Cardiac muscle cell (in vitro differentiated cells and primary cell): ENCODE measurements around the gene TMEM86A. TPM values are rescaled to one million over a fixed set of nuclear protein-coding genes. Genes with fewer than 3 reads are reported as not detected.

ENCODE experiments used
- DNase-seq, 2 donors: peaks; one replicate each; pipeline versions ENCODE4 v3.0.0 to v3.0.0-alpha.2; 2010 to 2017; ENCODE audit warnings: low read depth in 1 of 2, low spot score in 1 of 2
- H3K27ac ChIP-seq: fragments of 200-600 bp; sonication (generic); 2 replicates; pipeline ENCODE4 v1.5.1; 2016
- H3K27me3 ChIP-seq: fragments of 200-600 bp; sonication (generic); 2 replicates; pipeline ENCODE4 v1.6.0; 2016; ENCODE audit warnings: control low read depth
- H3K36me3 ChIP-seq: fragments of 200-600 bp; sonication (generic); 2 replicates; pipeline ENCODE4 v1.5.1; 2016; ENCODE audit warnings: control low read depth
- H3K4me1 ChIP-seq: fragments of 200-600 bp; sonication (generic); 2 replicates; pipeline ENCODE4 v1.8.1; 2017; ENCODE audit warnings: low read depth, mild to moderate bottlenecking, mixed run types
- H3K4me3 ChIP-seq: fragments of 200-600 bp; sonication (generic); 2 replicates; pipeline ENCODE4 v1.5.1; 2016; ENCODE audit warnings: mild to moderate bottlenecking
- H3K9me3 ChIP-seq: fragments of 200-600 bp; sonication (generic); 2 replicates; pipeline ENCODE4 v1.5.1; 2017; ENCODE audit warnings: low read depth, mild to moderate bottlenecking, control low read depth
- CTCF ChIP-seq: IDR thresholded peaks from 2 replicates; pipeline ENCODE4 v1.5.1; 2012; ENCODE audit warnings: low read depth, mild to moderate bottlenecking, low read length
- polyA plus RNA-seq: library from polyadenylated mRNA; unstranded; fragments of >200 nt; fragmentation: Nextera tagmentation; extraction: Ambion mirVana; gene quantifications from 2 replicates; pipeline ENCODE4 v1.2.1, GENCODE V29; 2016
- total RNA-seq: library from RNA; depleted of rRNA; stranded (reverse); fragments of >200 nt; gene quantifications from 2 replicates; pipeline ENCODE4 v1.2.3, GENCODE V29; 2016

Gene TMEM86A
- total and polyA plus RNA-seq, 2 experiments from 2014 or later = 3.4 to 5.2 TPM

- Histone ChIP-seq H3K9me3 (no peaks in the 10 kb centered on the region), H3K27me3 (no peaks in the 10 kb centered on the region), H3K36me3 (no peaks in the 10 kb centered on the region), H3K4me3 (no peak overlapping the region), H3K27ac (no peak overlapping the region), H3K4me1 (no peaks in the 10 kb centered on the region)
- no peak for DNase-seq
- TF ChIP-seq CTCF = no peak
These were observed 45.4 kb downstream of the TMEM86A start for GRCh38 chr11:18743900-18744514.

- no peak for TF ChIP-seq CTCF
- H3K27me3 ChIP-seq = no peaks in the 10 kb centered on the region
- H3K27ac ChIP-seq = no peak overlapping the region
- no peaks in the 10 kb centered on the region for H3K36me3 ChIP-seq
- no peak overlapping the region for H3K4me3 ChIP-seq
- no peaks in the 10 kb centered on the region for H3K9me3 ChIP-seq
- no peak for DNase-seq
- no peaks in the 10 kb centered on the region for H3K4me1 ChIP-seq
These were observed 46.7 kb downstream of the TMEM86A start for GRCh38 chr11:18745251-18745650.

- H3K27me3 ChIP-seq = no peaks in the 10 kb centered on the region
- H3K4me1 ChIP-seq = no peaks in the 10 kb centered on the region
- H3K36me3 ChIP-seq = no peaks in the 10 kb centered on the region
- peak in 1 of 2 donors; percentile 21 for DNase-seq
- H3K4me3 ChIP-seq = no peak overlapping the region
- no peak overlapping the region for H3K27ac ChIP-seq
- no peaks in the 10 kb centered on the region for H3K9me3 ChIP-seq
- no peak for TF ChIP-seq CTCF
These were observed 50.3 kb downstream of the TMEM86A start for GRCh38 chr11:18748766-18749365.

- TF ChIP-seq CTCF = no peak
- H3K4me3 ChIP-seq = no peak overlapping the region
- peak; percentile 11 to 70 for DNase-seq
- no peaks in the 10 kb centered on the region for H3K9me3 ChIP-seq
- no peaks in the 10 kb centered on the region for H3K36me3 ChIP-seq
- H3K27ac ChIP-seq = no peak overlapping the region
- H3K27me3 ChIP-seq = no peaks in the 10 kb centered on the region
- no peaks in the 10 kb centered on the region for H3K4me1 ChIP-seq
These were observed 51.2 kb downstream of the TMEM86A start for GRCh38 chr11:18749681-18750319.

DNA sequence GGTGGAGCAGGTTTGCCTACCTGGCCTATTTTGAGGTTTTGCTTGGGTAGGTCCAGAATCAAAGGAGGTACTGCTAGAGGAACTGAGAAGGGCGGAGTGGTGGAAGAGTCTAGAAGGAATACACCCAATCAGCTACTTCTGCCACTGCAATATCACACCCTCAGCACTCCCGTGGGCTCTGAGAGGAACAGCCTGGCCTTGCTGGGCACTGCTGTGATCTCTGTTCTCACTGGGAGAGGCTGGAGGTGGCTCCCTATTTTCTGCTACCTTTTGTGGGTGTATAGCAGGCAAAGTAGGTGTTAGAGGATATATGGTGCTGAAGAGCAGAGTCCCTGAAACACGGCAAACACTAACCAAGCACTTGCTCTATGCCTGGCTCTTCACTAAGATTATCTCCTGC is 52.4 kb downstream of the TMEM86A start:
- Histone ChIP-seq H3K9me3 (no peaks in the 10 kb centered on the region), H3K27me3 (no peaks in the 10 kb centered on the region), H3K4me3 (no peak overlapping the region), H3K36me3 (no peaks in the 10 kb centered on the region), H3K27ac (no peak overlapping the region), H3K4me1 (no peaks in the 10 kb centered on the region)
- TF ChIP-seq CTCF = no peak
- DNase-seq = no peak
